ENCODE measurements around the gene ATF7IP2.

DNA sequence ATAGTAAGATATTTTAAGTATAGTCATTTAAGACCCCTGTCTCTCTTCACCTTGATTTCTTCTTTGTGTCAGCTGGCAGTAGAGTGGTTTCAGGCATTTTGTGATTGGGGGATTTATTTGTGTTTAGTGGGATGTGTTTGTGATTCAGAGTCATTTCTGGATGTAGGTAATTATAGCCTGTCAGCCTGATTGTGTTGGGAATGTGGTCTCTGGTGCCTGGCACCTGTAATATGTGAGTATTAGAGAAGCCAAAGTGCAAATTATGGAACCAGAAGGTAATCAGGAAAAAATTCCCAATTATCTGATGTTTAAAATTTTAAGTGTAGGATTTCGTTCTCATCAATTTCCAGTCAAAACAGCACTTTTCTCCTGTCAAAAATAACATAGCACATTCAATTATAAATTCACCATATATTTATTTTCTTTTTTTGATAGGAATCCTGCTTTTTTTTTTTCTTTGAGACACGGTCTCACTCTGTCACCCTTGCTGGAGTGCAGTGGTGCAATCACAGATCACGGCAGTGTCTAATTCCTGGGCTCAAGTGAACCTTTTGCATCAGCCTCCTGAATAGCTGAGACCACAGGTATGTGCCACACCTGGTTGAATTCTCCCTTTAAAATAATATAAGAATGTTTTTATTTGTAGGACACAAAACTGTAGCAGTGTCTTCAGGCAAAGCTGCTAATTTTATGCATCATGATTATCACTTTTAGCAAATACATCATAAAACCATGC is 42.7 kb downstream of the ATF7IP2 start:
- no peak for TF ChIP-seq PATZ1 (CRISPR knock-in tag; IDR thresholded peaks at IDR 0.05; ENCODE audit: borderline replicate concordance)
- TF ChIP-seq TOX (CRISPR knock-in tag; IDR thresholded peaks at IDR 0.05; ENCODE audit: borderline replicate concordance), result no peak
